ENCODE results near the gene AIFM3. TPM values are rescaled to one million over a fixed set of nuclear protein-coding genes. Genes with fewer than 3 reads are reported as not detected.

The AIFM3 gene
- total and polyA plus RNA-seq, 2 donors (not counting 1 experiment from before 2014, with no cell fraction given): 3.0 to 6.0 TPM

DNA sequence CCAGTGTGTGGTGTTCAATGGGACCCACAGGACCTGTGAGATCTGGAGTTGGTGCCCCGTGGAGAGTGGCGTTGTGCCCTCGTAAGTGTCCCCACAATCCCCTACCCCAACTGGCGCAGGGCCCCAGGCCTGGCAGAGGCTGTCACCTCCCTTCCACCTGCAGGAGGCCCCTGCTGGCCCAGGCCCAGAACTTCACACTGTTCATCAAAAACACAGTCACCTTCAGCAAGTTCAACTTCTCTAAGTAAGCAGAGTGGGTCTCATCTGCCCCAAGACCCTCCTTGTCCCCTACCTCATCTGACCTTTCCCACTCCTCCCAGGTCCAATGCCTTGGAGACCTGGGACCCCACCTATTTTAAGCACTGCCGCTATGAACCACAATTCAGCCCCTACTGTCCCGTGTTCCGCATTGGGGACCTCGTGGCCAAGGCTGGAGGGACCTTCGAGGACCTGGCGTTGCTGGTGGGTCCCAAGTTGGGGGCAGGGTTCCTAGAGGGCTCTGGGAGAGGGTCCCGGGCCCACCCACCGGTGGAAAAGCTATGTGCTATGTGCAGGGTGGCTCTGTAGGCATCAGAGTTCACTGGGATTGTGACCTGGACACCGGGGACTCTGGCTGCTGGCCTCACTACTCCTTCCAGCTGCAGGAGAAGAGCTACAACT, 56.0 kb downstream of the AIFM3 start:
- Histone ChIP-seq H4K20me1 (ENCODE audit: control insufficient read depth, insufficient read depth, low read length, poor library complexity, severe bottlenecking) (no peaks in the 10 kb centered on the region), H3K36me3 (replicated peaks in 1 of 2; ENCODE audit: control extremely low read depth in 1 of 2, control insufficient read depth in 1 of 2, extremely low read depth in 1 of 2, insufficient read depth in 2 of 2, low read length in 1 of 2) (no peaks in the 10 kb centered on the region), H2AFZ (ENCODE audit: insufficient read depth, low read depth, low read length, poor library complexity, severe bottlenecking) (no peak overlapping the region), H3K4me2 (replicated peaks; ENCODE audit: low read depth, low read length, poor library complexity, severe bottlenecking) (no peak overlapping the region), H3K4me1 (ENCODE audit: control insufficient read depth in 2 of 2, insufficient read depth in 2 of 2, low read length in 2 of 2) (no peaks in the 10 kb centered on the region), H3K79me2 (ENCODE audit: control insufficient read depth, insufficient read depth, low read length) (no peaks in the 10 kb centered on the region), H3K4me3 (ENCODE audit: control extremely low read depth in 1 of 5, extremely low read depth in 1 of 5, insufficient read depth in 1 of 5, low read depth in 2 of 5, low read length in 4 of 5) (no peak overlapping the region), H3K27ac (ENCODE audit: low read length in 2 of 2) (no peak overlapping the region), H3K27me3 (replicated peaks in 1 of 4; ENCODE audit: control extremely low read depth in 1 of 4, control insufficient read depth in 3 of 4, insufficient read depth in 4 of 4, low read length in 3 of 4) (peaks cover 0 to 2% (median 0%) of the 10 kb centered on the region in 4 experiments), H3K9ac (ENCODE audit: low read length) (no peak overlapping the region), H3K9me3 (ENCODE audit: control extremely low read depth in 1 of 3, control insufficient read depth in 2 of 3, insufficient read depth in 1 of 3, low read length in 2 of 3) (no peaks in the 10 kb centered on the region)
- WGBS (ENCODE audit: insufficient coverage): 79% methylated on average over 13 of the region's 13 CpGs
- ChIA-PET POLR2A (no interaction called here), CTCF (no interaction called here)
- DNase-seq (no peak), ATAC-seq (ENCODE audit: low read depth) (no peak)
- no peak overlapping the region for H3K4me3 Mint-ChIP-seq
- intact Hi-C loops (cut with micrococcal nuclease): no loop called here
- peaks cover 4% of the 10 kb centered on the region for H3K4me1 Mint-ChIP-seq
- no peak for TF ChIP-seq EZH2 (IDR thresholded peaks at IDR 0.05; ENCODE audit: borderline replicate concordance, insufficient read depth, low read depth, low read length, poor library complexity, severe bottlenecking)
- TF ChIP-seq, protein P1, sequence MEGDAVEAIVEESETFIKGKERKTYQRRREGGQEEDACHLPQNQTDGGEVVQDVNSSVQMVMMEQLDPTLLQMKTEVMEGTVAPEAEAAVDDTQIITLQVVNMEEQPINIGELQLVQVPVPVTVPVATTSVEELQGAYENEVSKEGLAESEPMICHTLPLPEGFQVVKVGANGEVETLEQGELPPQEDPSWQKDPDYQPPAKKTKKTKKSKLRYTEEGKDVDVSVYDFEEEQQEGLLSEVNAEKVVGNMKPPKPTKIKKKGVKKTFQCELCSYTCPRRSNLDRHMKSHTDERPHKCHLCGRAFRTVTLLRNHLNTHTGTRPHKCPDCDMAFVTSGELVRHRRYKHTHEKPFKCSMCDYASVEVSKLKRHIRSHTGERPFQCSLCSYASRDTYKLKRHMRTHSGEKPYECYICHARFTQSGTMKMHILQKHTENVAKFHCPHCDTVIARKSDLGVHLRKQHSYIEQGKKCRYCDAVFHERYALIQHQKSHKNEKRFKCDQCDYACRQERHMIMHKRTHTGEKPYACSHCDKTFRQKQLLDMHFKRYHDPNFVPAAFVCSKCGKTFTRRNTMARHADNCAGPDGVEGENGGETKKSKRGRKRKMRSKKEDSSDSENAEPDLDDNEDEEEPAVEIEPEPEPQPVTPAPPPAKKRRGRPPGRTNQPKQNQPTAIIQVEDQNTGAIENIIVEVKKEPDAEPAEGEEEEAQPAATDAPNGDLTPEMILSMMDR (IDR thresholded peaks at IDR 0.05): no peak
- no peaks in the 10 kb centered on the region for H3K9me3 Mint-ChIP-seq (ENCODE audit: insufficient read depth)
- H3K27ac Mint-ChIP-seq: no peak overlapping the region
- H3K27me3 Mint-ChIP-seq: peaks cover 4% of the 10 kb centered on the region

DNA sequence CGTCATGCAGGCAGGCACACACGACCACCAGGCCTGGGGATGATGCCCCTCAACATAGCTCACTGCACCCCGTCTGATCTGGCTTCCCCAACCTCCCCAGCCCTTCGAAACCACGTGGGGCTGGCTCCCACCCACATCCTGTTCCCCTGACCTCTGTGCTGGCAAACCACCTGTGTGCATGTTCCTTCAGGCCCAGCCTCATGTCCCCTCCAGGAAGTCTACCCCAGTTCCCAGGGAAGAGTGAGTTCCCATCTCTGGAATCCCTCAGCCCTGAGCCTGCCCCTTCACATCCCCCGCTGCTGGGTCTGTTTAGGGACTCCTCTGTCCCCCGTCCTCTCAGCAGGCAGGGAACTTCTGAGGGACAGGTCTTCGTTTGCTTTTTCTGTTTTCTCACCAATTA, 58.2 kb downstream of the AIFM3 start:
- ATAC-seq (ENCODE audit: low read depth): no peak

More for the DNA sequence above, 58.2 kb downstream of the AIFM3 start:
- intact Hi-C loops (cut with micrococcal nuclease): no loop called here
- ChIA-PET POLR2A (no interaction called here), CTCF (no interaction called here)
- Mint-ChIP-seq H3K9me3 (ENCODE audit: insufficient read depth) (no peaks in the 10 kb centered on the region), H3K27ac (no peak overlapping the region), H3K27me3 (peaks cover 16% of the 10 kb centered on the region), H3K4me3 (no peak overlapping the region), H3K4me1 (peaks cover 4% of the 10 kb centered on the region)
- Histone ChIP-seq H2AFZ (ENCODE audit: insufficient read depth, low read depth, low read length, poor library complexity, severe bottlenecking) (no peak overlapping the region), H3K36me3 (replicated peaks in 1 of 2; ENCODE audit: control extremely low read depth in 1 of 2, control insufficient read depth in 1 of 2, extremely low read depth in 1 of 2, insufficient read depth in 2 of 2, low read length in 1 of 2) (no peaks in the 10 kb centered on the region), H3K9ac (ENCODE audit: low read length) (no peak overlapping the region), H4K20me1 (ENCODE audit: control insufficient read depth, insufficient read depth, low read length, poor library complexity, severe bottlenecking) (no peaks in the 10 kb centered on the region), H3K27ac (ENCODE audit: low read length in 2 of 2) (no peak overlapping the region), H3K27me3 (replicated peaks in 1 of 4; ENCODE audit: control extremely low read depth in 1 of 4, control insufficient read depth in 3 of 4, insufficient read depth in 4 of 4, low read length in 3 of 4) (peaks cover 0 to 7% (median 0%) of the 10 kb centered on the region in 4 experiments), H3K4me1 (ENCODE audit: control insufficient read depth in 2 of 2, insufficient read depth in 2 of 2, low read length in 2 of 2) (no peaks in the 10 kb centered on the region), H3K9me3 (ENCODE audit: control extremely low read depth in 1 of 3, control insufficient read depth in 2 of 3, insufficient read depth in 1 of 3, low read length in 2 of 3) (no peaks in the 10 kb centered on the region), H3K4me3 (ENCODE audit: control extremely low read depth in 1 of 5, extremely low read depth in 1 of 5, insufficient read depth in 1 of 5, low read depth in 2 of 5, low read length in 4 of 5) (no peak overlapping the region), H3K4me2 (replicated peaks; ENCODE audit: low read depth, low read length, poor library complexity, severe bottlenecking) (no peak overlapping the region), H3K79me2 (ENCODE audit: control insufficient read depth, insufficient read depth, low read length) (no peaks in the 10 kb centered on the region)
- 39% methylated on average over 5 of the region's 8 CpGs for WGBS (ENCODE audit: insufficient coverage)
- TF ChIP-seq, protein P1 (IDR thresholded peaks at IDR 0.05): no peak
- TF ChIP-seq EZH2 (IDR thresholded peaks at IDR 0.05; ENCODE audit: borderline replicate concordance, insufficient read depth, low read depth, low read length, poor library complexity, severe bottlenecking): no peak
- DNase-seq: no peak
